Ovary (tissue), 10 donors: Measurements from ENCODE around the gene SRRM5. TPM values are rescaled to one million over a fixed set of nuclear protein-coding genes. Genes with fewer than 3 reads are reported as not detected.

ENCODE experiments used
- DNase-seq, 5 donors: peaks; one replicate each; pipeline ENCODE4 v3.0.0-alpha.2; 2019 to 2020
- H3K27ac ChIP-seq, 2 donors: fragments of 200-600 bp; one replicate each; pipeline versions ENCODE4 v1.5.1 to v1.8.0; 2019 to 2022
- H3K27me3 ChIP-seq: fragments of 200-600 bp; one replicate; pipeline ENCODE4 v1.8.0; 2022
- H3K36me3 ChIP-seq: fragments of 200-600 bp; sonication (generic); one replicate; pipeline ENCODE4 v1.5.1; 2019
- H3K4me1 ChIP-seq: one replicate; pipeline ENCODE4 v1.8.1; 2013; ENCODE audit warnings: mild to moderate bottlenecking, moderate library complexity; ENCODE audit not compliant: insufficient read depth
- H3K4me3 ChIP-seq: fragments of 200-600 bp; sonication (generic); one replicate; pipeline ENCODE4 v1.5.1; 2017
- H3K9me3 ChIP-seq, 2 donors: fragments of 200-600 bp in 1 of 2; sonication (generic) in 1 of 2; one replicate each; pipeline versions ENCODE4 v1.5.1 to v1.8.1; 2013 to 2019; ENCODE audit warnings: mild to moderate bottlenecking in 1 of 2, moderate library complexity in 1 of 2
- EP300 ChIP-seq: sonication (generic); formaldehyde crosslinking; IDR thresholded peaks from one replicate; pipeline ENCODE4 v1.6.1; 2017; ENCODE audit warnings: antibody characterized with exemption
- POLR2A ChIP-seq: fragments of 450-650 bp; IDR thresholded peaks from one replicate; pipeline ENCODE4 v1.6.1; 2017; ENCODE audit warnings: antibody characterized with exemption, mild to moderate bottlenecking, moderate library complexity
- WGBS, 3 donors: extraction: QIAGEN DNeasy Blood & Tissue Kit in 1 of 3; methylation state at CpG; one replicate each; pipeline versions ENCODE4 v1.1.5 to v1.1.7; 2013 to 2017; 5-methylcytosine and 5-hydroxymethylcytosine counted together
- intact Hi-C, 4 donors: fragments of 100-400 bp; cut with DNase I; formaldehyde crosslinking; loops; one replicate each; pipeline versions ENCODE4 v1.11.0 to v1.15.1; 2022 to 2023
- long read RNA-seq, 3 donors: library from polyadenylated mRNA in 2 of 3; unstranded in 2 of 3; transcript quantifications; one replicate each; pipeline ENCODE4 v2.0.0 and lab custom pipeline, GENCODE V29; 2021 to 2026
- polyA plus RNA-seq, 2 donors: library from polyadenylated mRNA; stranded (reverse); fragments of 200-250 nt in 1 of 2; fragments of 350-450 nt in 1 of 2; fragmentation: Illumina TruSeq in 1 of 2; extraction: RNeasy Lipid Tissue Mini Kit (QIAGEN cat#74804) in 1 of 2; gene quantifications; one replicate each; pipeline ENCODE4 v1.2.3, GENCODE V29; 2013 to 2014
- total RNA-seq, 7 donors: library from RNA; depleted of rRNA in 2 of 7; stranded (reverse); fragments of >200 nt in 2 of 7; fragmentation: NEBNext Ultra II Directional in 3 of 7; extraction: Animal tissue kit (Norgen Biotek cat#: 25700) in 3 of 7; gene quantifications; one replicate each; pipeline versions ENCODE4 v1.1.0 to v1.2.4, GENCODE V29; 2016 to 2023
- TF ChIP-seq, protein P1 (sequence below), 3 donors: fragments of 450-650 bp in 2 of 3; fragments of 200-600 bp in 1 of 3; IDR thresholded peaks; one replicate each; pipeline versions ENCODE4 v1.5.1 to v1.8.0; 2016 to 2022; ENCODE audit warnings: antibody characterized with exemption in 3 of 3, mild to moderate bottlenecking in 1 of 3
- donor health status: DM: no; HTN: no; CAD: no; lungs with moderate emphysema.
- donor health status: DM: no; HTN: no; CAD: no.
- donor health status: Bipolar disorder and iron deficiency.
- donor health status: DM: yes; HTN: yes; CAD: no.
- donor health status: DM: no; HTN: no; CAD: no.
- donor health status: DM: yes; HTN: yes; CAD: no.

The SRRM5 gene, protein sequence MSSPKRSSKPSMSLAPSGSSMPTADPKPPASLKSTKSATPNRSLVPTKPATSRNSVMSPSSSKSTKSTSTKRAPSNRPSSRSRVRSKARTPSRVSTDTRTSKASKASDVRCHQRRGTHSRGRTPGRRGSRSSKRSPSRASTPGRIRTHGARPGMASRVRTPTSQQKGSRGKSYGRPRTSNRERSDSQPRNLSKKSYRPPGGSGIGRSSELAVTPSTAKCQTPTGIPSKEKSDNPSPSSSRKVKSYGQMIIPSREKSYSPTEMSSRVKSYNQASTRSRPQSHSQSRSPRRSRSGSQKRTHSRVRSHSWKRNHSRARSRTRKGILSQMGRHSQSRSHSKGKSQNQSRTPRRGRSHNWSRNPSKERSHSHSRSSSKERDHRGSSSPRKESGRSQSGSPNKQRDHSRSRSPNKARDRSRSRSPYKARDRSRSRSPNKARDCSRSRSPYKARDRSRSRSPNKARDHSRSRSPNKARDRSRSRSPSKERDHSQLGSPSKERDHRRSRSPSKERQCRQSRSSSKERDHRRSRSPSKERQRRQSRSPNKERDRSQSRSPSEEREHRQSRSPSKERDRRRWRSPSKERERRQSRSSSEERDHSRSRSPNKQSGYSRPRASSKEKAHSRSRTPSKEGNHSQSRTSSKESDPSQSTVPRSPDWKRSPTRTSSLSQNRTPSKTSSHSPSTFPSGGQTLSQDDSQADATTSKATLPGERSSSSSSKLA
- total RNA-seq: under 1 TPM; 0.10 to 0.73 (median 0.33) TPM
- polyA plus RNA-seq: under 1 TPM; 0.25 to 0.50 TPM
- long read RNA-seq, donor 1: 0 reads
- long read RNA-seq, donor 2, partial matches to known transcripts: 313 of 314 reads
- long read RNA-seq, donor 2, other reads (novel, unspliced or antisense): 0 of 314 reads
- long read RNA-seq, donor 3, partial matches to known transcripts: 0 of 2 reads
- long read RNA-seq, donor 3, other reads (novel, unspliced or antisense): 2 of 2 reads

DNA sequence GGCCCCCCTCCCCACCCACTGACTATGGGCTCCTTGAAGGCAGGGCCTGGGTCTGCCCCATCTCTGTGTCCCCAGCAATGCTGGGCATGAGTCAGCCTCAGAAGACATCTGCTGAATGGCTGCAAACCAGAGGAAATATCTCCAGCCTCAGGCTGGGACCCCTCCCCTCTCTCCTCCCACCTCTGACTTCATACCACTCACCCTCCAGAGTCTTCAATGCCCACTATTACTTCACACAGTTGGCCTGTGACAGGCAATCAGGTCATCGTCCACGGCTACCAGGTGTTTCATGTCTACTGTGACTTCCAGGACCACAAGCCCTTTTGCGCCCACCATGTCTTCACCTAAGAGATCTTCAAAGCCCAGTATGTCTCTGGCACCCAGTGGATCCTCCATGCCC is at the start of gene SRRM5:
Gene SRRM5 (plus strand): TSS at position 301 of the 400 bp plus-strand sequence. CDS start 34 bp downstream, at position 335.
- intact Hi-C loops: no loop called here
- no peak for DNase-seq
- H3K36me3 ChIP-seq: no peaks in the 10 kb centered on the region
- no peak within 1 kb of the TSS for H3K4me3 ChIP-seq
- H3K27ac ChIP-seq: no peak within 1 kb of the TSS
- no peaks in the 10 kb centered on the region for H3K9me3 ChIP-seq
- no peak for TF ChIP-seq EP300
- no peaks in the 10 kb centered on the region for H3K27me3 ChIP-seq
- no peaks in the 10 kb centered on the region for H3K4me1 ChIP-seq
- 75 to 84% (median 84%) methylated on average over 3 of the region's 3 CpGs for WGBS, 3 donors

DNA sequence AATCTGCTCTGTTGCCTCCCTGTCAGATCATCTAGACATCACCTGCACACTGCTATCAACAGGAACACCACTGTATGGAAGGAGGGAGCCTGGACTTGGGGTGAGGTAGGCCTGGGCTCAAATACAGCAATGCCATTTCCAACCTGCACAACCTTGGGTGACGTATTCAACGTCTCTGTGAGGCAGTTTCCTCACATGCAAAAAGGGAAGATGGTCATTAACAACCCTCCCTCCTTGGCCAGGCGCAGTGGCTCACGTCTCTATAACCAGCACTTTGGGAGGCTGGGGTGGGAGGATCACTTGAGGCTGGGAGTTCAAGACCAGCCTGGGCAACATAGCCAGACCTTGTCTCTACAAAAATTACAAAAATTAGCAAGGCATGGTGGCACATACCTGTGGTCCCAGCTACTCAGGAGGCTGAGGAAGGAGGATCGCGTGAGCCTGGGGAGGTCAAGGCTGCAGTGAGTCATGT is 49.6 kb upstream of the SRRM5 start:
- 83 to 91% (median 86%) methylated on average over 6 of the region's 6 CpGs for WGBS, 3 donors
- no peaks in the 10 kb centered on the region for H3K9me3 ChIP-seq
- no peak overlapping the region for H3K27ac ChIP-seq
- no peaks in the 10 kb centered on the region for H3K27me3 ChIP-seq
- intact Hi-C loops: no loop called here
- no peak for DNase-seq
- H3K4me3 ChIP-seq: no peak overlapping the region
- no peaks in the 10 kb centered on the region for H3K36me3 ChIP-seq
- TF ChIP-seq EP300: no peak
- TF ChIP-seq, protein P1, sequence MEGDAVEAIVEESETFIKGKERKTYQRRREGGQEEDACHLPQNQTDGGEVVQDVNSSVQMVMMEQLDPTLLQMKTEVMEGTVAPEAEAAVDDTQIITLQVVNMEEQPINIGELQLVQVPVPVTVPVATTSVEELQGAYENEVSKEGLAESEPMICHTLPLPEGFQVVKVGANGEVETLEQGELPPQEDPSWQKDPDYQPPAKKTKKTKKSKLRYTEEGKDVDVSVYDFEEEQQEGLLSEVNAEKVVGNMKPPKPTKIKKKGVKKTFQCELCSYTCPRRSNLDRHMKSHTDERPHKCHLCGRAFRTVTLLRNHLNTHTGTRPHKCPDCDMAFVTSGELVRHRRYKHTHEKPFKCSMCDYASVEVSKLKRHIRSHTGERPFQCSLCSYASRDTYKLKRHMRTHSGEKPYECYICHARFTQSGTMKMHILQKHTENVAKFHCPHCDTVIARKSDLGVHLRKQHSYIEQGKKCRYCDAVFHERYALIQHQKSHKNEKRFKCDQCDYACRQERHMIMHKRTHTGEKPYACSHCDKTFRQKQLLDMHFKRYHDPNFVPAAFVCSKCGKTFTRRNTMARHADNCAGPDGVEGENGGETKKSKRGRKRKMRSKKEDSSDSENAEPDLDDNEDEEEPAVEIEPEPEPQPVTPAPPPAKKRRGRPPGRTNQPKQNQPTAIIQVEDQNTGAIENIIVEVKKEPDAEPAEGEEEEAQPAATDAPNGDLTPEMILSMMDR (IDR thresholded peaks at IDR 0.05): no peak
- peaks cover 3% of the 10 kb centered on the region for H3K4me1 ChIP-seq

DNA sequence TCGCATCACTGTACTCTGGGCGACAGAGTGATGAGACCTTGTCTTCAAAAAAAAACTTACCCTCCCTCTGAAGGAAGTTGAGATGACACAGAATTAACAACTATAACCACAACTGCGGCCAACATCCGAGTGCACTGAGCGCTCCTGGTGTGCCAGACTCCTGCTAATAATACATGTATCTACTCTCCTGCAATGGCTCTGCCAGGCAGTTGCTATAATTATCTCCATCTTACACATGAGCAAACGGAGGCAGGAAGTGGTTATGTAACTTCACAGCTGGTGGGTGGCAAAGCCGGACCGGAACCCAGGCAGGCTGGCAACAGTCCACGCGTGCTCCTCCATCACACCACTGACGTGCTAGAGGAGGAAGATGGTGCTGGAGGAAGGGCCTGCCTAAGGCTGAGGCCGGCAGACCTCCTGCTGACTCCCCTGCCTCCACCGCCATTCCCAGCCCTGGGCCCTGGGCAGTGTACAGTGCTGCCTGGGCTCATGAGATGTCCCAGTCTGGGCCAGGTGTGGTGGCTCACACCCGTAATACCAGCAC is 49.1 kb upstream of the SRRM5 start:
- WGBS, 3 donors: 58 to 64% (median 63%) methylated on average over 14 of the region's 14 CpGs
- no peak for TF ChIP-seq EP300
- TF ChIP-seq POLR2A: no peak
- TF ChIP-seq, protein P1 (IDR thresholded peaks at IDR 0.05): no peak

DNA sequence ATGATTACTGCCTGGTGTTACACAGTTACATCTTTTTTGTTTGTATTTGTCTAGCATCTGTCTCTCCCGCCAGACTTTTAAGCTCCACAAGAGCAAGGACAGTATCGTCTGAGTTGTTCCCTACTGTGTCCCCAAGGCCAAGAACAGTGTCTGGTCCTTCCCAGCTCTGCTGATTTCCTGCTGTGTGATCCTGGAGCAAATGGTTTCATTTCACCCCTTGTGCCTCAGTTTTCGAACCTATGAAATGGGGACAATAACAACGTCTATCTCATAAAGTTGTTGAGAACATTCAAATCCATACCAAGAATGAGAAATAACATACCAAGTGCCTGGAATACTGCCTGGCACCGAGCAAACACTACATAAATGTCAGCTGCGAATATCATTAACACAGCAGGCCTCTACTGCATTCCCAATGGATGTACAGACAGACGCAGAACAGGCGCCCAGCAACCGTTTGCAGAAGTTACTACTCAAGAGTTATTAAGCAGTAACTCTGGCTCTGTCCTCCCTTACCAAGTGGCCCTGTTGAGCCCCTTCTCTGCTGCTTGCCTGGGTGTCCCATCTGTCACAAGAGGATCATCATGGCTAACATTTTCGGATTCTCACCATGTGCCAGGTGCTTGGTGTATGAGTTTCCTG is 48.0 kb upstream of the SRRM5 start:
- intact Hi-C loops: no loop called here
- Histone ChIP-seq H3K4me3 (no peak overlapping the region), H3K4me1 (peaks cover 3% of the 10 kb centered on the region), H3K27me3 (no peaks in the 10 kb centered on the region), H3K9me3 (no peaks in the 10 kb centered on the region), H3K27ac (no peak overlapping the region), H3K36me3 (no peaks in the 10 kb centered on the region)
- TF ChIP-seq POLR2A: no peak
- TF ChIP-seq EP300: no peak
- TF ChIP-seq, protein P1 (IDR thresholded peaks at IDR 0.05): no peak
- 91 to 92% (median 91%) methylated on average over 10 of the region's 10 CpGs for WGBS, 3 donors
- DNase-seq: no peak

More for the DNA sequence above, 49.1 kb upstream of the SRRM5 start:
- intact Hi-C loops: no loop called here
- H3K9me3 ChIP-seq: no peaks in the 10 kb centered on the region
- no peak overlapping the region for H3K27ac ChIP-seq
- peaks cover 3% of the 10 kb centered on the region for H3K4me1 ChIP-seq
- no peaks in the 10 kb centered on the region for H3K36me3 ChIP-seq
- DNase-seq: peak in 4 of 5 donors; percentile 45 to 55 (median 52)
- H3K27me3 ChIP-seq: no peaks in the 10 kb centered on the region
- H3K4me3 ChIP-seq: no peak overlapping the region
